Liver (tissue), 9 donors: ENCODE results near the gene HDAC9. TPM values are rescaled to one million over a fixed set of nuclear protein-coding genes. Genes with fewer than 3 reads are reported as not detected.

Source experiments
- DNase-seq: peaks from one replicate; pipeline ENCODE4 v3.0.0-alpha.2; 2017; ENCODE audit warnings: low spot score
- H3K27ac ChIP-seq, 2 donors: one replicate each; pipeline ENCODE4 v1.7.0; 2013; ENCODE audit warnings: inconsistent platforms in 2 of 2, low read length in 2 of 2, control low read depth in 1 of 2, low read depth in 1 of 2, mild to moderate bottlenecking in 1 of 2
- H3K27me3 ChIP-seq, 4 donors: one replicate each; pipeline versions ENCODE4 v1.6.1 to v1.7.0; 2013; ENCODE audit warnings: low read length in 3 of 4, inconsistent platforms in 1 of 4, mild to moderate bottlenecking in 1 of 4, moderate library complexity in 1 of 4; ENCODE audit not compliant: control insufficient read depth in 4 of 4, insufficient read depth in 4 of 4
- H3K36me3 ChIP-seq, 4 donors: one replicate each; pipeline versions ENCODE4 v1.6.1 to v1.7.0; 2013; ENCODE audit warnings: low read length in 3 of 4, mild to moderate bottlenecking in 3 of 4, low read depth in 1 of 4, moderate library complexity in 1 of 4; ENCODE audit not compliant: control insufficient read depth in 4 of 4, insufficient read depth in 3 of 4
- H3K4me1 ChIP-seq, 4 donors: one replicate each; pipeline versions ENCODE4 v1.6.1 to v1.7.0; 2013; ENCODE audit warnings: low read length in 3 of 4, mild to moderate bottlenecking in 3 of 4, moderate library complexity in 1 of 4; ENCODE audit not compliant: control insufficient read depth in 4 of 4, insufficient read depth in 4 of 4
- H3K4me3 ChIP-seq, 3 donors: one replicate each; pipeline versions ENCODE4 v1.6.1 to v1.7.0; 2013; ENCODE audit warnings: low read length in 3 of 3, control low read depth in 1 of 3, low read depth in 1 of 3, mild to moderate bottlenecking in 1 of 3
- H3K9ac ChIP-seq, 2 donors: one replicate each; pipeline ENCODE4 v1.7.0; 2013; ENCODE audit warnings: low read length in 2 of 2, mild to moderate bottlenecking in 2 of 2, moderate library complexity in 2 of 2, control low read depth in 1 of 2, low read depth in 1 of 2
- H3K9me3 ChIP-seq, 4 donors: one replicate each; pipeline versions ENCODE4 v1.6.1 to v1.7.0; 2013; ENCODE audit warnings: low read length in 3 of 4; ENCODE audit not compliant: control insufficient read depth in 4 of 4
- GABPA ChIP-seq, 2 donors: IDR thresholded peaks in 1 of 2; conservative IDR thresholded peaks in 1 of 2; 2 replicates each; pipeline ENCODE4 v1.6.1; 2016; ENCODE audit warnings: antibody characterized with exemption in 2 of 2, mild to moderate bottlenecking in 1 of 2, moderate library complexity in 1 of 2
- HNF4A ChIP-seq, 2 donors: conservative IDR thresholded peaks; 2 replicates each; pipeline ENCODE4 v1.6.1; 2016; ENCODE audit warnings: antibody characterized with exemption in 2 of 2, mild to moderate bottlenecking in 2 of 2
- HNF4G ChIP-seq: IDR thresholded peaks from 2 replicates; pipeline ENCODE4 v1.6.1; 2016; ENCODE audit warnings: antibody characterized with exemption
- JUND ChIP-seq, 2 donors: IDR thresholded peaks; 2 replicates each; pipeline ENCODE4 v1.6.1; 2016; ENCODE audit warnings: antibody characterized with exemption in 2 of 2
- RAD21 ChIP-seq, 2 donors: IDR thresholded peaks; 2 replicates each; pipeline ENCODE4 v1.6.1; 2016; ENCODE audit warnings: antibody characterized with exemption in 2 of 2, mild to moderate bottlenecking in 2 of 2
- RXRA ChIP-seq, 2 donors: IDR thresholded peaks; 2 replicates each; pipeline ENCODE4 v1.6.1; 2017 to 2018; ENCODE audit warnings: antibody characterized with exemption in 2 of 2, mild to moderate bottlenecking in 1 of 2
- SP1 ChIP-seq: IDR thresholded peaks from 2 replicates; pipeline ENCODE4 v1.6.1; 2018; ENCODE audit warnings: antibody characterized with exemption, mild to moderate bottlenecking
- TAF1 ChIP-seq: conservative IDR thresholded peaks from 2 replicates; pipeline ENCODE4 v1.6.1; 2016; ENCODE audit warnings: antibody characterized with exemption, mild to moderate bottlenecking
- YY1 ChIP-seq: IDR thresholded peaks from 2 replicates; pipeline ENCODE4 v1.6.1; 2016; ENCODE audit warnings: antibody characterized with exemption, mild to moderate bottlenecking
- WGBS: extraction: QIAGEN DNeasy Blood & Tissue Kit; methylation state at CpG from one replicate; pipeline ENCODE4 v1.1.7; 2013; 5-methylcytosine and 5-hydroxymethylcytosine counted together
- polyA plus RNA-seq, 2 donors: library from polyadenylated mRNA; stranded (reverse) in 1 of 2; unstranded in 1 of 2; fragments of 200-250 nt in 1 of 2; fragments of >200 nt in 1 of 2; fragmentation: Nextera tagmentation in 1 of 2; extraction: Ambion mirVana in 1 of 2; gene quantifications; one replicate each; pipeline versions ENCODE4 v1.2.1 to v1.2.3, GENCODE V29; 2013 to 2015
- total RNA-seq, 2 donors: library from RNA; depleted of rRNA; stranded (reverse); fragments of >200 nt; gene quantifications; one replicate each; pipeline ENCODE4 v1.2.3, GENCODE V29; 2014
- TF ChIP-seq, protein P1 (sequence below): IDR thresholded peaks from 2 replicates; pipeline ENCODE4 v1.6.1; 2016; ENCODE audit warnings: antibody characterized with exemption
- TF ChIP-seq, protein P2 (sequence below): IDR thresholded peaks from 2 replicates; pipeline ENCODE4 v1.6.1; 2016; ENCODE audit warnings: antibody characterized with exemption, mild to moderate bottlenecking
- TF ChIP-seq, protein P3 (sequence below): IDR thresholded peaks from 2 replicates; pipeline ENCODE4 v1.6.1; 2016; ENCODE audit warnings: antibody characterized with exemption
- TF ChIP-seq, protein P4 (sequence below): fragments of 150-350 bp; IDR thresholded peaks from 2 replicates; pipeline ENCODE4 v1.5.1; 2017; ENCODE audit warnings: improper control_type of control experiment, low read depth, low read length; ENCODE audit not compliant: missing input control
- TF ChIP-seq, protein P5 (sequence below): IDR thresholded peaks from 2 replicates; pipeline ENCODE4 v1.6.1; 2016; ENCODE audit warnings: antibody characterized with exemption
- donor health status: healthy.
- donor health status: healthy.
- donor health status: healthy.
- donor health status: healthy.
- donor health status: healthy.

HDAC9 gene
- total and polyA plus RNA-seq, 4 donors: 1.0 to 10.1 (median 2.3) TPM

DNA sequence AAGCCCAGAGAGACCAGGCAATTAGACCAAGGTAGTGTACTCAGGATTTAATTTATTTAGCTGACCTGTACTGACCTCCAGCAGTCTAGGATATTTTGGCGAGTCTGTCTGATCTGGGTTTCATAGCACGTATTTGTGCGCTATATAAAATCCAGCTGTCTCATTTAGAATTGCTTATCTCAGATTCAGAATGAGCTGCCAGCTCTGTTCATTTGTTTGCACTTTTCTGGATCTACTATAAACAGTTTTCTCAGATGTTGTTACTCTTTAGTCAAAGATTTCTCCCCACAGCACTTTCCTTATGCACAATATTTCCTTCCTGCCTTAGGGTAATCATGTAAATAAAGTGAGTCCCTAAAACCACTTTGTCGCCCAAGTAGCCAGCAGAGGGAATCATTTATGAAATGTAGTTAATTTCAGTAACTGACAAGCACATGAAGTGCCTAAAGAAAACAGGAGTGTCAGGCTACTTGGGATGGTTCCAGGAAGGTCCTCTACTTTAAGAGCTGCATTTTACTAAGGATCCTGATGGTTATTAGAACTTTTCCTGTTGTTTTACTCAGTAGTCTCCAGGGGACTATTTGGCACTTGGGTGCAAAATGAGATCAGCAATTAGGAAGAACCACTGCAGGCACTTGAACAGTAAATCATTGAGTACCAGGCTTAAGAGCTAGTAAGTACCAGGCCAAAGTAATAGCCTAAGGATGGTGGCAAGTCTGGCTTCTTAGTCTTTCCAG is 395.5 kb downstream of the HDAC9 start:
- 76% methylated on average over 4 of the region's 4 CpGs for WGBS
- Histone ChIP-seq H3K9ac (no peak overlapping the region), H3K27me3 (no peaks in the 10 kb centered on the region), H3K4me1 (no peaks in the 10 kb centered on the region), H3K27ac (no peak overlapping the region), H3K36me3 (no peaks in the 10 kb centered on the region), H3K9me3 (no peaks in the 10 kb centered on the region), H3K4me3 (no peak overlapping the region)
- DNase-seq: no peak
- TF ChIP-seq, protein P1, sequence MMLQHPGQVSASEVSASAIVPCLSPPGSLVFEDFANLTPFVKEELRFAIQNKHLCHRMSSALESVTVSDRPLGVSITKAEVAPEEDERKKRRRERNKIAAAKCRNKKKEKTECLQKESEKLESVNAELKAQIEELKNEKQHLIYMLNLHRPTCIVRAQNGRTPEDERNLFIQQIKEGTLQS: no peak
- TF ChIP-seq HNF4G (no peak), RAD21 (IDR thresholded peaks at IDR 0.05) (no peak), HNF4A (conservative IDR thresholded peaks at IDR 0.05) (no peak), RXRA (IDR thresholded peaks at IDR 0.05) (no peak), SP1 (no peak), TAF1 (no peak), YY1 (no peak)
- TF ChIP-seq, protein P2, sequence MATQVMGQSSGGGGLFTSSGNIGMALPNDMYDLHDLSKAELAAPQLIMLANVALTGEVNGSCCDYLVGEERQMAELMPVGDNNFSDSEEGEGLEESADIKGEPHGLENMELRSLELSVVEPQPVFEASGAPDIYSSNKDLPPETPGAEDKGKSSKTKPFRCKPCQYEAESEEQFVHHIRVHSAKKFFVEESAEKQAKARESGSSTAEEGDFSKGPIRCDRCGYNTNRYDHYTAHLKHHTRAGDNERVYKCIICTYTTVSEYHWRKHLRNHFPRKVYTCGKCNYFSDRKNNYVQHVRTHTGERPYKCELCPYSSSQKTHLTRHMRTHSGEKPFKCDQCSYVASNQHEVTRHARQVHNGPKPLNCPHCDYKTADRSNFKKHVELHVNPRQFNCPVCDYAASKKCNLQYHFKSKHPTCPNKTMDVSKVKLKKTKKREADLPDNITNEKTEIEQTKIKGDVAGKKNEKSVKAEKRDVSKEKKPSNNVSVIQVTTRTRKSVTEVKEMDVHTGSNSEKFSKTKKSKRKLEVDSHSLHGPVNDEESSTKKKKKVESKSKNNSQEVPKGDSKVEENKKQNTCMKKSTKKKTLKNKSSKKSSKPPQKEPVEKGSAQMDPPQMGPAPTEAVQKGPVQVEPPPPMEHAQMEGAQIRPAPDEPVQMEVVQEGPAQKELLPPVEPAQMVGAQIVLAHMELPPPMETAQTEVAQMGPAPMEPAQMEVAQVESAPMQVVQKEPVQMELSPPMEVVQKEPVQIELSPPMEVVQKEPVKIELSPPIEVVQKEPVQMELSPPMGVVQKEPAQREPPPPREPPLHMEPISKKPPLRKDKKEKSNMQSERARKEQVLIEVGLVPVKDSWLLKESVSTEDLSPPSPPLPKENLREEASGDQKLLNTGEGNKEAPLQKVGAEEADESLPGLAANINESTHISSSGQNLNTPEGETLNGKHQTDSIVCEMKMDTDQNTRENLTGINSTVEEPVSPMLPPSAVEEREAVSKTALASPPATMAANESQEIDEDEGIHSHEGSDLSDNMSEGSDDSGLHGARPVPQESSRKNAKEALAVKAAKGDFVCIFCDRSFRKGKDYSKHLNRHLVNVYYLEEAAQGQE: no peak
- TF ChIP-seq, protein P3, sequence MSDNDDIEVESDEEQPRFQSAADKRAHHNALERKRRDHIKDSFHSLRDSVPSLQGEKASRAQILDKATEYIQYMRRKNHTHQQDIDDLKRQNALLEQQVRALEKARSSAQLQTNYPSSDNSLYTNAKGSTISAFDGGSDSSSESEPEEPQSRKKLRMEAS: no peak

DNA sequence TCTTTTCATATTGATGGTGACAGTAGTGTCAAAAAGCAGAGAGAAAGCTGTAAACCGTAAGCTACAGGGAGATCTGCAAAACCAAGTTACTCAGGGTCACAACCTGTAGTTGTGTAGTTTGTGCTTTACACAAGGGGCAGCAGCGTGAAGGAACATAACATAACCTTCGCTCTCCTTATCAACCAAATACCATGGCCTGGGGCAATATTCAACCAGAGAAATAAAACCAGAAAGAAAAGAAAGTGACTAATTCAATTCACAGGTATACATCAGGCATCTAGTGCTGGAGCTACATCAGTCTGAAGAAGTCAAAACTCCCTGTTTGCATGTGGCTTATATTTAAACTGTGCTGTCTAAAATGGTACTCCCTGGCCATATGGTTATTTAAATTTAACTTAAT is 397.6 kb downstream of the HDAC9 start:
- DNase-seq: no peak
- Histone ChIP-seq H3K9me3 (no peaks in the 10 kb centered on the region), H3K9ac (no peak overlapping the region), H3K4me3 (no peak overlapping the region), H3K27me3 (no peaks in the 10 kb centered on the region), H3K4me1 (no peaks in the 10 kb centered on the region), H3K36me3 (no peaks in the 10 kb centered on the region), H3K27ac (no peak overlapping the region)
- WGBS: 51% methylated on average over 3 of the region's 3 CpGs
- TF ChIP-seq JUND (IDR thresholded peaks at IDR 0.05) (no peak), HNF4G (no peak), YY1 (no peak)

DNA sequence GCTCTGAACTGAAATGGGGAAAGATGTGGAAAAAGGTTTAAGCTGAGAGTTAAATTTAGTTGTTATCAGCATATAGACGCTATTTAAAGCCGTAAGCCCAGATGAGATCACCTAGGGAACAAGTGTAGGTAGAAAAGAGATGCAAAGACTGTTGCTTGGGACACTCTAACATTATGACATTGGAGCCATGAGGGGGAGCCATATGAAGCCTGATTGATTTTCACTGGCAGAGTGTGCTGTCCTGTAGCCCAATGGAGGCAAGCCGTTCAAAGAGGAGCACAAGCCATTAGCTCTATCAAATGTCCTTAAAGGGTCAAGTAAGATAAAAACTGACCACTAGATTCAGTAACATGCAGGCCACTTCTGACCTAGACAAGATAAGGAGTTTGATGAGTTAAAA is 398.6 kb downstream of the HDAC9 start:
- no peak for TF ChIP-seq TAF1
- TF ChIP-seq, protein P1: no peak
- TF ChIP-seq, protein P4, sequence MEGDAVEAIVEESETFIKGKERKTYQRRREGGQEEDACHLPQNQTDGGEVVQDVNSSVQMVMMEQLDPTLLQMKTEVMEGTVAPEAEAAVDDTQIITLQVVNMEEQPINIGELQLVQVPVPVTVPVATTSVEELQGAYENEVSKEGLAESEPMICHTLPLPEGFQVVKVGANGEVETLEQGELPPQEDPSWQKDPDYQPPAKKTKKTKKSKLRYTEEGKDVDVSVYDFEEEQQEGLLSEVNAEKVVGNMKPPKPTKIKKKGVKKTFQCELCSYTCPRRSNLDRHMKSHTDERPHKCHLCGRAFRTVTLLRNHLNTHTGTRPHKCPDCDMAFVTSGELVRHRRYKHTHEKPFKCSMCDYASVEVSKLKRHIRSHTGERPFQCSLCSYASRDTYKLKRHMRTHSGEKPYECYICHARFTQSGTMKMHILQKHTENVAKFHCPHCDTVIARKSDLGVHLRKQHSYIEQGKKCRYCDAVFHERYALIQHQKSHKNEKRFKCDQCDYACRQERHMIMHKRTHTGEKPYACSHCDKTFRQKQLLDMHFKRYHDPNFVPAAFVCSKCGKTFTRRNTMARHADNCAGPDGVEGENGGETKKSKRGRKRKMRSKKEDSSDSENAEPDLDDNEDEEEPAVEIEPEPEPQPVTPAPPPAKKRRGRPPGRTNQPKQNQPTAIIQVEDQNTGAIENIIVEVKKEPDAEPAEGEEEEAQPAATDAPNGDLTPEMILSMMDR: no peak
- no peak for TF ChIP-seq SP1
- TF ChIP-seq RXRA (IDR thresholded peaks at IDR 0.05): no peak
- no peak for TF ChIP-seq JUND (IDR thresholded peaks at IDR 0.05)
- no peak for TF ChIP-seq GABPA (IDR thresholded peaks at IDR 0.05 in 1 of 2, conservative IDR thresholded peaks at IDR 0.05 in 1 of 2)
- TF ChIP-seq YY1: no peak
- TF ChIP-seq, protein P5, sequence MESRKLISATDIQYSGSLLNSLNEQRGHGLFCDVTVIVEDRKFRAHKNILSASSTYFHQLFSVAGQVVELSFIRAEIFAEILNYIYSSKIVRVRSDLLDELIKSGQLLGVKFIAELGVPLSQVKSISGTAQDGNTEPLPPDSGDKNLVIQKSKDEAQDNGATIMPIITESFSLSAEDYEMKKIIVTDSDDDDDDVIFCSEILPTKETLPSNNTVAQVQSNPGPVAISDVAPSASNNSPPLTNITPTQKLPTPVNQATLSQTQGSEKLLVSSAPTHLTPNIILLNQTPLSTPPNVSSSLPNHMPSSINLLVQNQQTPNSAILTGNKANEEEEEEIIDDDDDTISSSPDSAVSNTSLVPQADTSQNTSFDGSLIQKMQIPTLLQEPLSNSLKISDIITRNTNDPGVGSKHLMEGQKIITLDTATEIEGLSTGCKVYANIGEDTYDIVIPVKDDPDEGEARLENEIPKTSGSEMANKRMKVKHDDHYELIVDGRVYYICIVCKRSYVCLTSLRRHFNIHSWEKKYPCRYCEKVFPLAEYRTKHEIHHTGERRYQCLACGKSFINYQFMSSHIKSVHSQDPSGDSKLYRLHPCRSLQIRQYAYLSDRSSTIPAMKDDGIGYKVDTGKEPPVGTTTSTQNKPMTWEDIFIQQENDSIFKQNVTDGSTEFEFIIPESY: no peak
- TF ChIP-seq HNF4A (conservative IDR thresholded peaks at IDR 0.05): no peak
- no peak overlapping the region for H3K4me3 ChIP-seq
- no peak overlapping the region for H3K27ac ChIP-seq
- H3K27me3 ChIP-seq: no peaks in the 10 kb centered on the region
- no peak overlapping the region for H3K9ac ChIP-seq
- no peaks in the 10 kb centered on the region for H3K9me3 ChIP-seq
- DNase-seq: no peak
- WGBS: 63% methylated on average over 3 of the region's 3 CpGs
- H3K4me1 ChIP-seq: no peaks in the 10 kb centered on the region
- H3K36me3 ChIP-seq: no peaks in the 10 kb centered on the region
